ENCODE data around the gene COL8A1.

DNA sequence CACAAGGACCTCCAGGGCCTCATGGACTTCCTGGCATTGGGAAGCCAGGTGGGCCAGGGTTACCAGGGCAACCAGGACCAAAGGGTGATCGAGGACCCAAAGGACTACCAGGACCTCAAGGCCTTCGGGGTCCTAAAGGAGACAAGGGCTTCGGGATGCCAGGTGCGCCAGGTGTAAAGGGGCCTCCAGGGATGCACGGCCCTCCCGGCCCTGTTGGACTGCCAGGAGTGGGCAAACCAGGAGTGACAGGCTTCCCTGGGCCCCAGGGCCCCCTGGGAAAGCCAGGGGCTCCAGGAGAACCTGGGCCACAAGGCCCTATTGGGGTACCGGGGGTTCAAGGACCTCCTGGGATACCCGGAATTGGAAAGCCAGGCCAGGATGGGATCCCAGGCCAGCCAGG is 156.1 kb downstream of the COL8A1 start:
- no peak for TF ChIP-seq EZH2phosphoT487 (IDR thresholded peaks at IDR 0.05; ENCODE audit: low read depth)
- TF ChIP-seq, protein P1, sequence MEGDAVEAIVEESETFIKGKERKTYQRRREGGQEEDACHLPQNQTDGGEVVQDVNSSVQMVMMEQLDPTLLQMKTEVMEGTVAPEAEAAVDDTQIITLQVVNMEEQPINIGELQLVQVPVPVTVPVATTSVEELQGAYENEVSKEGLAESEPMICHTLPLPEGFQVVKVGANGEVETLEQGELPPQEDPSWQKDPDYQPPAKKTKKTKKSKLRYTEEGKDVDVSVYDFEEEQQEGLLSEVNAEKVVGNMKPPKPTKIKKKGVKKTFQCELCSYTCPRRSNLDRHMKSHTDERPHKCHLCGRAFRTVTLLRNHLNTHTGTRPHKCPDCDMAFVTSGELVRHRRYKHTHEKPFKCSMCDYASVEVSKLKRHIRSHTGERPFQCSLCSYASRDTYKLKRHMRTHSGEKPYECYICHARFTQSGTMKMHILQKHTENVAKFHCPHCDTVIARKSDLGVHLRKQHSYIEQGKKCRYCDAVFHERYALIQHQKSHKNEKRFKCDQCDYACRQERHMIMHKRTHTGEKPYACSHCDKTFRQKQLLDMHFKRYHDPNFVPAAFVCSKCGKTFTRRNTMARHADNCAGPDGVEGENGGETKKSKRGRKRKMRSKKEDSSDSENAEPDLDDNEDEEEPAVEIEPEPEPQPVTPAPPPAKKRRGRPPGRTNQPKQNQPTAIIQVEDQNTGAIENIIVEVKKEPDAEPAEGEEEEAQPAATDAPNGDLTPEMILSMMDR (IDR thresholded peaks at IDR 0.05; ENCODE audit: low read depth, low read length) = no peak
